ENCODE results near the gene SORCS3. TPM values are rescaled to one million over a fixed set of nuclear protein-coding genes. Genes with fewer than 3 reads are reported as not detected.
"Not testable (repeated sequence)": the region's sequence is repeated elsewhere in the genome, so short reads cannot be mapped to it uniquely, and the experiment has no call there.

Gene SORCS3
- total and polyA plus RNA-seq, 2 of the 13 experiments (the other 11 are each of a cell fraction or from before 2014, with no cell fraction given), result 0.07 TPM; not detected in 1

DNA sequence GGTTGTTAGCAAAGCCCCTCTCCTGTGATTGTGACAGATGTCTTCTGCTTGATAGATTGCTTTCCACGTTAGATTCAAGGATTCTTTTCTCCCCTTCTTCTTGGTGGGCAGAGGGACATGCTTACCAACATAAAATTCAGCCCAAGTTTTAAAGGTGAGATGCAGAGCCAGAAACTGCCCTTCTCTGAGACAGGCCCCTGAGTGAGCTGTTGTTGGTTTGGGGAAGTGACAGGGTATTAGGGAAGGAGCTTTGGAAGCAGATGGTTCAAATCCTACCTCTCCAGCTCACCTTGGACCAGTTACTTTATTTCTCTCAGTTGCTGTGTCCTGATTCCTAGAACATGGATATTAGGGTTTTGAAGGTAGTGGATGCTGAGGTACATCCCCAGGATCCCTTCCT lies 53.0 kb downstream of the SORCS3 start:
- no peaks in the 10 kb centered on the region for H3K79me2 ChIP-seq (ENCODE audit: insufficient read depth, low read length)
- no peak overlapping the region for H3K27ac ChIP-seq (ENCODE audit: extremely low read length, insufficient read depth, low read length)
- H3K9me3 ChIP-seq (ENCODE audit: low read length), result no peaks in the 10 kb centered on the region
- H3K4me3 ChIP-seq (replicated peaks in 1 of 3; ENCODE audit: insufficient read depth in 1 of 3, low read depth in 2 of 3, low read length in 3 of 3), result no peak overlapping the region
- no peaks in the 10 kb centered on the region for H4K20me1 ChIP-seq (ENCODE audit: insufficient read depth, low read length)
- BruUV-seq (replicated peaks), result no TSS peak
- H3K4me1 ChIP-seq (ENCODE audit: insufficient read depth, low read length), result no peaks in the 10 kb centered on the region
- DNase-seq (ENCODE audit: low spot score) (no peak), ATAC-seq (no peak), FAIRE-seq (no peak)
- no peak overlapping the region for H2AFZ ChIP-seq (ENCODE audit: low read length)
- in situ Hi-C loops (cut with HindIII; ENCODE audit: extremely low pct_ligation_motif_present, low pct_unique_long_range_greater_than_20kb), result no loop called here
- H3K4me2 ChIP-seq (ENCODE audit: low read depth, low read length), result no peak overlapping the region
- TF ChIP-seq ZNF644 (CRISPR knock-in tag; IDR thresholded peaks at IDR 0.05; ENCODE audit: low read depth), result no peak
- TF ChIP-seq FOXJ3 (CRISPR knock-in tag; IDR thresholded peaks at IDR 0.05; ENCODE audit: borderline replicate concordance), result no peak
- ChIA-PET CTCF (ENCODE audit: low intra/inter-chr PET ratio, low total read pairs) (no interaction called here), POLR2A (no interaction called here)
- H3K27me3 ChIP-seq (ENCODE audit: control insufficient read depth in 1 of 2, insufficient read depth in 2 of 2, low read length in 2 of 2), result no peaks in the 10 kb centered on the region
- no peaks in the 10 kb centered on the region for H3K36me3 ChIP-seq (replicated peaks in 1 of 2; ENCODE audit: control insufficient read depth in 1 of 2, insufficient read depth in 2 of 2, low read length in 2 of 2)
- H3K9ac ChIP-seq (ENCODE audit: insufficient read depth, low read depth, low read length), result no peak overlapping the region
- intact Hi-C loops (cut with micrococcal nuclease; ENCODE audit: unreplicated experiment), result no loop called here
- 0% methylated on average over 1 of the region's 1 CpG for WGBS (ENCODE audit: low lambda C conversion rate)

DNA sequence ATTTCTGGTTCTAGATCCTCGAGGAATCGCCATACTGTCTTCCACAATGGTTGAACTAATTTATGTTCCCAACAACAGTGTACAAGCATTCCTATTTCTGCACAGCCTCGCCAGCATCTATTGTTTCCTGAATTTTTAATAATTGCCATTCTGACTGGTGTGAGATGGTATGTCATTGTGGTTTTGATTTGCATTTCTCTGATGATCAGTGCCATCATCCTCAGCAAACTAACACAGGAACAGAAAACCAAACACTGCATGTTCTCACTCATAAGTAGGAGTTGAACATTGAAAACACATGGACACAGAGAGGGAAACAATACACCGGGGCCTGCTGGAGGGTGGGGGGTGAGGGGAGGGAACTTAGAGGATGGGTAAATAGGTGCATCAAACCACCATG lies 62.2 kb downstream of the SORCS3 start:
- H3K27me3 ChIP-seq (ENCODE audit: control insufficient read depth in 1 of 2, insufficient read depth in 2 of 2, low read length in 2 of 2); BruUV-seq (replicated peaks); CTCF ChIA-PET (ENCODE audit: low intra/inter-chr PET ratio, low total read pairs): not testable (repeated sequence)

DNA sequence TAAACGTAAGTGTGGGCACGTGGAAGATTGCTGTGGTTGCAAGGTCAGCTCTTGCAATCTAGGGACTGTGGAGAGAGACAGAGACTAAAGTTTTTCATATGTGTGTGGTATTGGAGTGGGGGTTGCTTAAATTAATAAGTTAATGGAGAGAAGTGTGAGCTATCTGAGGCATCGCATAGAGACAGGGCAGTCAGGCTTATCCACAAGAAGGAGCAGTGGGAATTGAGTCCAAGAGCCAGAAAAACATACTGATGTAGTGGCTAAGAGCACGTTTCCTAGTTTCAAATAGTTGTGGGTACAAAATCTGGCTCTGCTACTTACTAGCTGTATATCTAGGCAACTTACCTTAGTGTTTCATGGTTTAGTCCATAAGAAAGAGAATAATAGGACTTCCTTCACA lies 65.8 kb downstream of the SORCS3 start:
- Histone ChIP-seq H3K4me2 (ENCODE audit: low read depth, low read length) (no peak overlapping the region), H3K9ac (ENCODE audit: insufficient read depth, low read depth, low read length) (no peak overlapping the region), H4K20me1 (ENCODE audit: insufficient read depth, low read length) (no peaks in the 10 kb centered on the region), H3K4me3 (replicated peaks in 1 of 3; ENCODE audit: insufficient read depth in 1 of 3, low read depth in 2 of 3, low read length in 3 of 3) (no peak overlapping the region), H3K36me3 (replicated peaks in 1 of 2; ENCODE audit: control insufficient read depth in 1 of 2, insufficient read depth in 2 of 2, low read length in 2 of 2) (no peaks in the 10 kb centered on the region), H3K9me3 (ENCODE audit: low read length) (no peaks in the 10 kb centered on the region), H3K27me3 (ENCODE audit: control insufficient read depth in 1 of 2, insufficient read depth in 2 of 2, low read length in 2 of 2) (no peaks in the 10 kb centered on the region), H3K79me2 (ENCODE audit: insufficient read depth, low read length) (no peaks in the 10 kb centered on the region), H3K27ac (ENCODE audit: extremely low read length, insufficient read depth, low read length) (no peak overlapping the region), H3K4me1 (ENCODE audit: insufficient read depth, low read length) (no peaks in the 10 kb centered on the region), H2AFZ (ENCODE audit: low read length) (no peak overlapping the region)
- intact Hi-C loops (cut with micrococcal nuclease; ENCODE audit: unreplicated experiment) (no loop called here), in situ Hi-C loops (cut with HindIII; ENCODE audit: extremely low pct_ligation_motif_present, low pct_unique_long_range_greater_than_20kb) (no loop called here)
- CTCF ChIA-PET (ENCODE audit: low intra/inter-chr PET ratio, low total read pairs), result no interaction called here
- ATAC-seq, result no peak
- no TSS peak for BruUV-seq (replicated peaks)
- 2% methylated on average over 4 of the region's 4 CpGs for WGBS (ENCODE audit: low lambda C conversion rate)
- TF ChIP-seq ZNF652 (CRISPR knock-in tag; IDR thresholded peaks at IDR 0.05; ENCODE audit: borderline replicate concordance, low read depth) (no peak), CHD2 (IDR thresholded peaks at IDR 0.05; ENCODE audit: low read depth, low read length) (no peak)
- FAIRE-seq, result no peak
- POLR2A ChIA-PET, result no interaction called here
- no peak for DNase-seq (ENCODE audit: low spot score)

More for the DNA sequence above, 62.2 kb downstream of the SORCS3 start:
- 3% methylated on average over 4 of the region's 4 CpGs for WGBS (ENCODE audit: low lambda C conversion rate)
- H3K4me1 ChIP-seq (ENCODE audit: insufficient read depth, low read length); ATAC-seq; H3K36me3 ChIP-seq (replicated peaks in 1 of 2; ENCODE audit: control insufficient read depth in 1 of 2, insufficient read depth in 2 of 2, low read length in 2 of 2); H3K9me3 ChIP-seq (ENCODE audit: low read length); H3K9ac ChIP-seq (ENCODE audit: insufficient read depth, low read depth, low read length); H3K27ac ChIP-seq (ENCODE audit: extremely low read length, insufficient read depth, low read length); H3K4me2 ChIP-seq (ENCODE audit: low read depth, low read length); in situ Hi-C loops (cut with HindIII; ENCODE audit: extremely low pct_ligation_motif_present, low pct_unique_long_range_greater_than_20kb); intact Hi-C loops (cut with micrococcal nuclease; ENCODE audit: unreplicated experiment); H3K4me3 ChIP-seq (replicated peaks in 1 of 3; ENCODE audit: insufficient read depth in 1 of 3, low read depth in 2 of 3, low read length in 3 of 3); H4K20me1 ChIP-seq (ENCODE audit: insufficient read depth, low read length); DNase-seq (ENCODE audit: low spot score); POLR2A ChIA-PET; H2AFZ ChIP-seq (ENCODE audit: low read length); FAIRE-seq; H3K79me2 ChIP-seq (ENCODE audit: insufficient read depth, low read length): not testable (repeated sequence)

Measured in HepG2 (cell line).